K562 (cell line): ENCODE measurements around the gene ZNF488. TPM values are rescaled to one million over a fixed set of nuclear protein-coding genes. Genes with fewer than 3 reads are reported as not detected.

Experiments used
- ATAC-seq: fragments of 200-7000 bp; cut with Tn5 transposase; 3 replicates; pipeline ENCODE4 v1.9.1; 2020; ENCODE audit warnings: moderate library complexity
- BruUV-seq: library from RNA; stranded (reverse); fragments of 400-500 nt; replicated peaks from 2 replicates; lab custom pipeline; 2021; lab: Mats Ljungman, UMichigan
- CTCF ChIA-PET: fragments of 300-600 bp; formaldehyde crosslinking; extraction: SDS; loops from one replicate; lab custom pipeline; 2021; ENCODE audit warnings: low intra/inter-chr PET ratio; lab: Yijun Ruan, JAX
- POLR2A ChIA-PET: fragments of 300-600, 350-650 bp; sonication (Branson Sonifier 250); formaldehyde crosslinking; extraction: SDS; loops from one replicate; lab custom pipeline; 2021; ENCODE audit warnings: antibody characterized with exemption, inconsistent platforms; lab: Yijun Ruan, JAX
- DNase-seq, 4 experiments: peaks; one replicate each; pipeline versions ENCODE4 v3.0.0 to v3.0.0-alpha.2; 2011 to 2018; ENCODE audit warnings: low spot score in 3 of 4, mixed read lengths in 3 of 4; ENCODE audit errors: extremely low read depth in 1 of 4
- FAIRE-seq: peaks from 2 replicates; lab custom pipeline; 2011; peaks lifted over from hg19 to GRCh38; lab: Jason Lieb, UNC
- H2AFZ ChIP-seq: 2 replicates; pipeline ENCODE4 v1.6.0; 2011; ENCODE audit warnings: low read depth, low read length, control low read depth, inconsistent platforms
- H3K27ac ChIP-seq: fragments of 200-600 bp; 3 replicates; pipeline ENCODE4 v1.8.0; 2011; ENCODE audit warnings: low read depth, mild to moderate bottlenecking, control low read depth, inconsistent platforms, low read length, moderate library complexity, mixed read lengths; ENCODE audit errors: extremely low read depth
- H3K27me3 ChIP-seq, 2 experiments: fragments of 300-600 bp in 1 of 2; 2 replicates in 1 of 2; 3 replicates in 1 of 2; pipeline versions ENCODE4 v1.6.0 to v1.8.0; 2011; ENCODE audit warnings: inconsistent platforms in 2 of 2, low read length in 2 of 2, mild to moderate bottlenecking in 1 of 2, mixed read lengths in 1 of 2, moderate library complexity in 1 of 2; ENCODE audit not compliant: control insufficient read depth in 2 of 2, insufficient read depth in 2 of 2
- H3K36me3 ChIP-seq: fragments of 300-600 bp; 3 replicates; pipeline ENCODE4 v1.8.0; 2011; ENCODE audit warnings: mild to moderate bottlenecking, low read length, inconsistent platforms; ENCODE audit not compliant: control insufficient read depth, insufficient read depth
- H3K4me1 ChIP-seq, 2 experiments: fragments of 200-600 bp in 1 of 2; replicated peaks in 1 of 2; 2 replicates in 1 of 2; 3 replicates in 1 of 2; pipeline versions ENCODE4 v1.5.1 to v1.8.0; 2011; ENCODE audit warnings: inconsistent platforms in 2 of 2, low read length in 2 of 2, mild to moderate bottlenecking in 1 of 2, mixed read lengths in 1 of 2, moderate library complexity in 1 of 2; ENCODE audit not compliant: control insufficient read depth in 2 of 2, insufficient read depth in 2 of 2
- H3K4me2 ChIP-seq: 2 replicates; pipeline ENCODE4 v1.6.1; 2011; ENCODE audit warnings: low read length, control low read depth, inconsistent platforms, mixed read lengths; ENCODE audit not compliant: insufficient read depth
- H3K4me3 ChIP-seq: fragments of 200-600 bp; sonication (generic), shearing (Covaris generic); 2 replicates; pipeline ENCODE4 v1.5.1; 2016; ENCODE audit warnings: control low read depth, inconsistent platforms
- H3K79me2 ChIP-seq: fragments of 200-600 bp; 3 replicates; pipeline ENCODE4 v1.8.0; 2011; ENCODE audit warnings: low read length, inconsistent platforms; ENCODE audit not compliant: control insufficient read depth, insufficient read depth
- H3K9ac ChIP-seq, 2 experiments: 2 replicates each; pipeline versions ENCODE4 v1.6.0 to v1.6.1; 2011; ENCODE audit warnings: low read depth in 2 of 2, low read length in 2 of 2, control low read depth in 1 of 2, inconsistent platforms in 1 of 2, mild to moderate bottlenecking in 1 of 2, mixed read lengths in 1 of 2; ENCODE audit not compliant: insufficient read depth in 1 of 2
- H3K9me1 ChIP-seq: one replicate; pipeline ENCODE4 v1.6.0; 2011; ENCODE audit warnings: inconsistent platforms, mild to moderate bottlenecking, low read length, moderate library complexity; ENCODE audit not compliant: control insufficient read depth, insufficient read depth
- H3K9me3 ChIP-seq: replicated peaks from 2 replicates; pipeline ENCODE4 v1.5.1; 2011; ENCODE audit warnings: low read depth, low read length, inconsistent platforms; ENCODE audit not compliant: control insufficient read depth, insufficient read depth
- H4K20me1 ChIP-seq: replicated peaks from 2 replicates; pipeline ENCODE4 v1.6.1; 2011; ENCODE audit warnings: low read length, inconsistent platforms, mixed read lengths; ENCODE audit not compliant: control insufficient read depth, insufficient read depth
- MTF1 ChIP-seq: fragments of 250-450 bp; sonication (Bioruptor Pico); IDR thresholded peaks from 2 replicates; pipeline ENCODE4 v1.9.0; 2021; ENCODE audit warnings: moderate library complexity, mild to moderate bottlenecking, inconsistent platforms, borderline replicate concordance
- SRSF7 ChIP-seq: fragments of 200-400 bp; formaldehyde crosslinking; optimal IDR thresholded peaks from 2 replicates; pipeline ENCODE3; 2017; ENCODE audit warnings: mild to moderate bottlenecking, low read depth, low read length
- ZNF584 ChIP-seq: fragments of 200-800 bp; sonication (Bioruptor generic); IDR thresholded peaks from 2 replicates; pipeline ENCODE4 v1.6.1; 2016; ENCODE audit warnings: low read depth, mild to moderate bottlenecking, missing genetic modification characterization, missing compliant biosample characterization
- WGBS: fragments of 100-300 bp; shearing (Covaris generic); methylation state at CpG from one replicate; pipeline ENCODE4 v1.1.6; 2016; ENCODE audit warnings: low coverage, mixed read lengths; ENCODE audit not compliant: insufficient coverage; ENCODE audit errors: missing lambda C conversion rate; 5-methylcytosine and 5-hydroxymethylcytosine counted together
- in situ Hi-C: fragments of 300-500 bp; cut with MboI; formaldehyde crosslinking; loops from 4 replicates; pipeline ENCODE4 v1.15.0; 2018; ENCODE audit warnings: inconsistent platforms, mixed read lengths
- intact Hi-C: fragments of 100-400 bp; cut with micrococcal nuclease; formaldehyde crosslinking; loops from 2 replicates; pipeline ENCODE4 v1.14.2; 2022
- polyA plus RNA-seq, 8 experiments: library from polyadenylated mRNA; depleted of rRNA in 4 of 8; stranded (reverse) in 5 of 8; unstranded in 3 of 8; fragments of >200 nt; fragmentation: Nextera tagmentation in 2 of 8; fragmentation: Illumina TruSeq in 1 of 8; extraction: Ambion mirVana in 2 of 8; extraction: Trizol in 1 of 8; gene quantifications; 2 replicates each; pipeline versions ENCODE4 v1.2.1 to v1.2.3, GENCODE V29; 2011 to 2014; ENCODE audit warnings: inconsistent platforms in 1 of 8, missing spikeins in 1 of 8
- total RNA-seq, 7 experiments: library from RNA; depleted of rRNA in 6 of 7; stranded (reverse); fragments of >200 nt in 6 of 7; fragmentation: Illumina TruSeq in 2 of 7; extraction: Trizol in 2 of 7; gene quantifications; 2 replicates each; pipeline versions ENCODE4 v1.2.1 to v1.2.3, GENCODE V29; 2011 to 2021; ENCODE audit warnings: low replicate concordance in 1 of 7
- TF ChIP-seq, protein P1 (sequence below): fragments of 450-650 bp; conservative IDR thresholded peaks from 2 replicates; pipeline ENCODE4 v1.6.1; 2016; ENCODE audit warnings: missing genetic modification characterization, low read depth, mild to moderate bottlenecking, missing compliant biosample characterization, moderate library complexity
- TF ChIP-seq, protein P2 (sequence below): fragments of 450-650 bp; formaldehyde crosslinking; IDR thresholded peaks from 2 replicates; pipeline ENCODE4 v1.4.0; 2020; ENCODE audit warnings: mild to moderate bottlenecking

Gene ZNF488
- total and polyA plus RNA-seq, 9 of the 15 experiments (the other 6 are each of a cell fraction or from before 2014, with no cell fraction given): 0.03 to 0.09 (median 0.05) TPM; not detected in 3

DNA sequence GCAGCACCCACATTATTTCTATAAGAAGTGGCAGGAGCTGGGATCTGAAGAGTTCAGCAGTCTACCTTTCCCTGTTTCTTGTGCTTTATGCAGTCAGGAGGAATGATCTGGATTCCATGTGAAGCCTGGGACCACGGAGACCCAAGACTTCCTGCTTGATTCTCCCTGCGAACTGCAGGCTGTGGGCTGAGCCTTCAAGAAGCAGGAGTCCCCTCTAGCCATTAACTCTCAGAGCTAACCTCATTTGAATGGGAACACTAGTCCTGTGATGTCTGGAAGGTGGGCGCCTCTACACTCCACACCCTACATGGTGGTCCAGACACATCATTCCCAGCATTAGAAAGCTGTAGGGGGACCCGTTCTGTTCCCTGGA, 36.8 kb downstream of the ZNF488 start:
- intact Hi-C loops: no loop called here
- POLR2A ChIA-PET: interaction anchor here (1.0 to 1.4 kb wide), 2 partner anchors 11 to 33 kb away, joined by 3 to 5 read pairs; no protein-coding TSS in a partner anchor

More for the DNA sequence above, 36.8 kb downstream of the ZNF488 start:
- Histone ChIP-seq H3K9me1 (no peaks in the 10 kb centered on the region), H3K36me3 (no peaks in the 10 kb centered on the region), H3K4me3 (no peak overlapping the region), H3K27me3 (peaks cover 46 to 71% of the 10 kb centered on the region in 2 experiments; a peak in 4 of 5 replicates), H3K27ac (no peak overlapping the region), H3K9ac (no peak overlapping the region)
- no TSS peak for BruUV-seq
- FAIRE-seq (no peak), DNase-seq (no peak)
- TF ChIP-seq, protein P1, sequence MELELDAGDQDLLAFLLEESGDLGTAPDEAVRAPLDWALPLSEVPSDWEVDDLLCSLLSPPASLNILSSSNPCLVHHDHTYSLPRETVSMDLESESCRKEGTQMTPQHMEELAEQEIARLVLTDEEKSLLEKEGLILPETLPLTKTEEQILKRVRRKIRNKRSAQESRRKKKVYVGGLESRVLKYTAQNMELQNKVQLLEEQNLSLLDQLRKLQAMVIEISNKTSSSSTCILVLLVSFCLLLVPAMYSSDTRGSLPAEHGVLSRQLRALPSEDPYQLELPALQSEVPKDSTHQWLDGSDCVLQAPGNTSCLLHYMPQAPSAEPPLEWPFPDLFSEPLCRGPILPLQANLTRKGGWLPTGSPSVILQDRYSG: no peak
- TF ChIP-seq, protein P2, sequence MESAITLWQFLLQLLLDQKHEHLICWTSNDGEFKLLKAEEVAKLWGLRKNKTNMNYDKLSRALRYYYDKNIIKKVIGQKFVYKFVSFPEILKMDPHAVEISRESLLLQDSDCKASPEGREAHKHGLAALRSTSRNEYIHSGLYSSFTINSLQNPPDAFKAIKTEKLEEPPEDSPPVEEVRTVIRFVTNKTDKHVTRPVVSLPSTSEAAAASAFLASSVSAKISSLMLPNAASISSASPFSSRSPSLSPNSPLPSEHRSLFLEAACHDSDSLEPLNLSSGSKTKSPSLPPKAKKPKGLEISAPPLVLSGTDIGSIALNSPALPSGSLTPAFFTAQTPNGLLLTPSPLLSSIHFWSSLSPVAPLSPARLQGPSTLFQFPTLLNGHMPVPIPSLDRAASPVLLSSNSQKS: no peak
- TF ChIP-seq ZNF584 (CRISPR knock-in tag) (no peak), MTF1 (CRISPR knock-in tag) (no peak), SRSF7 (no peak)
- TF ChIP-seq, all 486 proteins: peak for 0
- in situ Hi-C loops: no loop called here
- no peak overlapping the region for H2AFZ ChIP-seq
- peaks cover 16% of the 10 kb centered on the region for H4K20me1 ChIP-seq
- no peak overlapping the region for H3K4me2 ChIP-seq
- CTCF ChIA-PET: no interaction called here
- H3K4me1 ChIP-seq: peaks cover 0 to 26% of the 10 kb centered on the region in 2 experiments; a peak in 1 of 5 replicates
- 0% methylated on average over 4 of the region's 4 CpGs for WGBS
- ATAC-seq: no peak
- no peaks in the 10 kb centered on the region for H3K79me2 ChIP-seq
- no peaks in the 10 kb centered on the region for H3K9me3 ChIP-seq
